Activated T-helper 2 cell treated with anti-CD3 and anti-CD28 coated beads, Interferon-gamma antibody, Interleukin-2, Interleukin-4, amounts not matched to agents 10 μg/mL and 5 μg/mL and 100 μg/mL, durations not matched to agents 14 hours and 24 hours and 36 hours (primary cell): ENCODE results near the gene MARS1. TPM values are rescaled to one million over a fixed set of nuclear protein-coding genes. Genes with fewer than 3 reads are reported as not detected.
"Not testable (repeated sequence)": the region's sequence is repeated elsewhere in the genome, so short reads cannot be mapped to it uniquely, and the experiment has no call there.

Experiments used
- DNase-seq: peaks from one replicate; pipeline ENCODE4 v3.0.0; 2021; ENCODE audit warnings: low spot score
- H3K27ac Mint-ChIP-seq: one replicate; pipeline ENCODE4 v1.8.0; 2021; ENCODE audit warnings: mixed read lengths
- H3K27me3 Mint-ChIP-seq: one replicate; pipeline ENCODE4 v1.8.0; 2021; ENCODE audit warnings: low read depth, mixed read lengths
- H3K36me3 Mint-ChIP-seq: one replicate; pipeline ENCODE4 v1.8.0; 2021; ENCODE audit warnings: low read depth, mixed read lengths
- H3K4me1 Mint-ChIP-seq: one replicate; pipeline ENCODE4 v1.8.0; 2021; ENCODE audit warnings: low read depth, mixed read lengths
- H3K4me3 Mint-ChIP-seq: one replicate; pipeline ENCODE4 v1.8.0; 2021; ENCODE audit warnings: low read depth, mild to moderate bottlenecking, moderate library complexity, mixed read lengths
- H3K9me3 Mint-ChIP-seq: one replicate; pipeline ENCODE4 v1.8.0; 2021; ENCODE audit warnings: mixed read lengths
- intact Hi-C: fragments of 100-400 bp; cut with micrococcal nuclease; formaldehyde crosslinking; loops from one replicate; pipeline ENCODE4 v1.15.1; 2023
- total RNA-seq: library from RNA; stranded (reverse); gene quantifications from 2 replicates; pipeline ENCODE4 v1.2.3, GENCODE V29; 2022

The MARS1 gene
- total RNA-seq, 1 donor from 2014 or later, result 257 TPM

GRCh38 chr12:57491393-57492280, 3.8 kb downstream of the MARS1 start:
- H3K27ac Mint-ChIP-seq, result peak overlapping the region; percentile 64
- peaks cover 18% of the 10 kb centered on the region for H3K4me1 Mint-ChIP-seq
- no peaks in the 10 kb centered on the region for H3K27me3 Mint-ChIP-seq
- no peaks in the 10 kb centered on the region for H3K9me3 Mint-ChIP-seq
- H3K36me3 Mint-ChIP-seq, result peaks cover 67% of the 10 kb centered on the region
- no peak for DNase-seq
- intact Hi-C loops, result no loop called here
- peak overlapping the region; percentile 19 for H3K4me3 Mint-ChIP-seq

- H3K27me3 Mint-ChIP-seq, DNase-seq, H3K4me1 Mint-ChIP-seq, intact Hi-C loops, H3K4me3 Mint-ChIP-seq, H3K9me3 Mint-ChIP-seq, H3K27ac Mint-ChIP-seq: not testable (repeated sequence)
- peaks cover 74% of the 10 kb centered on the region for H3K36me3 Mint-ChIP-seq
Observed at GRCh38 chr12:57495051-57495701, 7.3 kb downstream of the MARS1 start.

- Mint-ChIP-seq H3K27me3 (no peaks in the 10 kb centered on the region), H3K4me3 (no peak overlapping the region), H3K4me1 (no peaks in the 10 kb centered on the region), H3K9me3 (no peaks in the 10 kb centered on the region), H3K27ac (peak overlapping the region; percentile 15), H3K36me3 (peaks cover 72% of the 10 kb centered on the region)
- no peak for DNase-seq
- intact Hi-C loops, result no loop called here
Observed at GRCh38 chr12:57496822-57497221, 9.0 kb downstream of the MARS1 start.

- no peak overlapping the region for H3K4me3 Mint-ChIP-seq
- H3K4me1 Mint-ChIP-seq, result no peaks in the 10 kb centered on the region
- H3K27me3 Mint-ChIP-seq, result no peaks in the 10 kb centered on the region
- no peaks in the 10 kb centered on the region for H3K9me3 Mint-ChIP-seq
- intact Hi-C loops, result no loop called here
- peaks cover 72% of the 10 kb centered on the region for H3K36me3 Mint-ChIP-seq
- no peak for DNase-seq
- H3K27ac Mint-ChIP-seq, result peak overlapping the region; percentile 15
Observed at GRCh38 chr12:57497223-57498131, 9.6 kb downstream of the MARS1 start.

GRCh38 chr12:57498132-57498502, 10.2 kb downstream of the MARS1 start:
- DNase-seq, result no peak
- intact Hi-C loops, result no loop called here
- no peak overlapping the region for H3K4me3 Mint-ChIP-seq
- no peaks in the 10 kb centered on the region for H3K4me1 Mint-ChIP-seq
- no peaks in the 10 kb centered on the region for H3K9me3 Mint-ChIP-seq
- no peak overlapping the region for H3K27ac Mint-ChIP-seq
- no peaks in the 10 kb centered on the region for H3K27me3 Mint-ChIP-seq
- peaks cover 69% of the 10 kb centered on the region for H3K36me3 Mint-ChIP-seq

- intact Hi-C loops, result no loop called here
- Mint-ChIP-seq H3K4me1 (no peaks in the 10 kb centered on the region), H3K36me3 (peaks cover 73% of the 10 kb centered on the region), H3K9me3 (no peaks in the 10 kb centered on the region), H3K27me3 (no peaks in the 10 kb centered on the region), H3K4me3 (no peak overlapping the region), H3K27ac (no peak overlapping the region)
- no peak for DNase-seq
Observed at GRCh38 chr12:57498571-57498970, 10.7 kb downstream of the MARS1 start.

GRCh38 chr12:57500213-57500612, 12.3 kb downstream of the MARS1 start:
- H3K4me3 Mint-ChIP-seq, result no peak overlapping the region
- intact Hi-C loops, result no loop called here
- no peaks in the 10 kb centered on the region for H3K4me1 Mint-ChIP-seq
- H3K27ac Mint-ChIP-seq, result no peak overlapping the region
- peaks cover 81% of the 10 kb centered on the region for H3K36me3 Mint-ChIP-seq
- H3K9me3 Mint-ChIP-seq, result no peaks in the 10 kb centered on the region
- no peak for DNase-seq
- H3K27me3 Mint-ChIP-seq, result no peaks in the 10 kb centered on the region

GRCh38 chr12:57502311-57502969, 14.6 kb downstream of the MARS1 start:
- H3K4me3 Mint-ChIP-seq, H3K9me3 Mint-ChIP-seq, H3K4me1 Mint-ChIP-seq, H3K27ac Mint-ChIP-seq, H3K27me3 Mint-ChIP-seq, intact Hi-C loops, DNase-seq: not testable (repeated sequence)
- H3K36me3 Mint-ChIP-seq, result peaks cover 78% of the 10 kb centered on the region

GRCh38 chr12:57506541-57506940, 18.7 kb downstream of the MARS1 start:
- H3K36me3 Mint-ChIP-seq, result peaks cover 68% of the 10 kb centered on the region
- H3K27me3 Mint-ChIP-seq, DNase-seq, H3K27ac Mint-ChIP-seq, intact Hi-C loops, H3K4me3 Mint-ChIP-seq, H3K4me1 Mint-ChIP-seq, H3K9me3 Mint-ChIP-seq: not testable (repeated sequence)

GRCh38 chr12:57507796-57508195, 19.9 kb downstream of the MARS1 start:
- H3K4me3 Mint-ChIP-seq, intact Hi-C loops, H3K9me3 Mint-ChIP-seq, DNase-seq, H3K4me1 Mint-ChIP-seq, H3K27ac Mint-ChIP-seq, H3K27me3 Mint-ChIP-seq: not testable (repeated sequence)
- H3K36me3 Mint-ChIP-seq, result peaks cover 73% of the 10 kb centered on the region

GRCh38 chr12:57511161-57511560, 23.3 kb downstream of the MARS1 start:
- H3K27ac Mint-ChIP-seq, result no peak overlapping the region
- H3K4me3 Mint-ChIP-seq, result no peak overlapping the region
- peaks cover 8% of the 10 kb centered on the region for H3K4me1 Mint-ChIP-seq
- no peaks in the 10 kb centered on the region for H3K9me3 Mint-ChIP-seq
- H3K27me3 Mint-ChIP-seq, result no peaks in the 10 kb centered on the region
- intact Hi-C loops, result no loop called here
- peaks cover 72% of the 10 kb centered on the region for H3K36me3 Mint-ChIP-seq
- DNase-seq, result no peak

GRCh38 chr12:57511588-57512325, 23.9 kb downstream of the MARS1 start:
- no peaks in the 10 kb centered on the region for H3K9me3 Mint-ChIP-seq

More at GRCh38 chr12:57511588-57512325, 23.9 kb downstream of the MARS1 start:
- H3K27me3 Mint-ChIP-seq, result no peaks in the 10 kb centered on the region
- peak overlapping the region; percentile 23 for H3K27ac Mint-ChIP-seq
- H3K36me3 Mint-ChIP-seq, result peaks cover 73% of the 10 kb centered on the region
- no peak for DNase-seq
- intact Hi-C loops, result no loop called here
- peaks cover 8% of the 10 kb centered on the region for H3K4me1 Mint-ChIP-seq
- H3K4me3 Mint-ChIP-seq, result no peak overlapping the region
